ENCODE data around the gene SSR1. TPM values are rescaled to one million over a fixed set of nuclear protein-coding genes. Genes with fewer than 3 reads are reported as not detected.
"Not testable (repeated sequence)": the region's sequence is repeated elsewhere in the genome, so short reads cannot be mapped to it uniquely, and the experiment has no call there.

The SSR1 gene
- 100 to 1,000 TPM in 1 of 8 experiments, 10 to 100 TPM in 7; 41.8 to 100 (median 62.0) TPM for total RNA-seq

DNA sequence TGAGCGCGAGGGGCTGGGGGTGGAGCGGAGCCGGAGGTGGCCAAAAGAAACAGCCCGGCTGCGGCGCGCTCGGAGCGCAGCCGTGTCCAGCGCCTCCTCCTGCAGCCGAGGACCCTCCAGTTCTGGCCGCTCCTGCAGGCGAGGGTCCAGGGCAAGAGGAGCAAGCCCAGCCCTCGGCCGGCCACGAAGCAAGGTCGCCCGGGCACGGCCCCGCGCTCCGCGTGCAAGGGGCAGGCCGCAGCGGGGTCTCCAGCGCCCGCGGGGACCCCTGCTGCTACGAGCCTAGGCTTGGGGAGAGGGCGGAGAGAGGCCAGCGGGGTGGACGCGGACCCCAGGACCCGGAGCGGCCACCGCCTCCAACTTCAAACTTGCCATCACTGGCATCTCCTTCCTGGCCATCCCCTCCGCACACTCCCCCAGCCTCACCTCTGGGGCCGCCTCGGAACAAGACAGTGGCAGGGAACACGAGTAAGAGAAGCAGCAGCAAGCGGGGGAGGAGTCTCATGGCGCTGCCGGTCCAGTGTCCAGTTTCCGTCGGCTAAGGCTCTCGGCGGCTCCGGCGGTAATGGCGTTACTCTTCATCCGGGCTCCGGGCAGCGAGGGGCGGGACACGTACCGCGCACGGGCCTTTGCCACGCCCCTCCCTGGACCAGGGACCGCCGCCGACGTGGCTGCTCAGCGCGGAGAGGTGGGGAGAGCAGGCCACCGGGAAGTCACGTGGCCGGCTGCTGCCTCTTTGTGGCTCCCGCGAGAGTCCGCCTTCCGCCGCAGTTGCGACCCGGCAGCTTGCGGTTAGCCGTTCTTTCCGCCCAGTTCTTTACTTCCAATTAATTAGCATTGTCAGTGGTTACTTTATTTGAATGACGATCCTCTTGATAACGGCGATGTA is at the start of gene SSR1:
TSS of gene SSR1 (minus strand) at position 584 of the 889 bp plus-strand sequence. CDS start at position 505, 79 bp downstream.
- H3K4me1 ChIP-seq (replicated peaks in 1 of 2) = peaks cover 4 to 16% of the 10 kb centered on the region in 2 donors
- WGBS, 10 experiments = 0 to 1% (median 0%) methylated on average over 2 to 14 of the region's 83 CpGs; no CpG with 5 or more reads in 3 of the 10 experiments
- peak within 1 kb of the TSS; percentile 91 to 98 for H3K27ac ChIP-seq
- in situ Hi-C loops (cut with MboI; ENCODE audit: low pct_unique_long_range_greater_than_20kb in 2 of 9, low sequenced_read_pairs in 9 of 9, unreplicated experiment in 9 of 9) = no loop called here
- peak; percentile 94 to 98 (median 95) for ATAC-seq (replicated peaks in 6 of 8)
- H3K4me3 ChIP-seq = peak within 1 kb of the TSS; percentile 67 to 86 (median 85)

DNA sequence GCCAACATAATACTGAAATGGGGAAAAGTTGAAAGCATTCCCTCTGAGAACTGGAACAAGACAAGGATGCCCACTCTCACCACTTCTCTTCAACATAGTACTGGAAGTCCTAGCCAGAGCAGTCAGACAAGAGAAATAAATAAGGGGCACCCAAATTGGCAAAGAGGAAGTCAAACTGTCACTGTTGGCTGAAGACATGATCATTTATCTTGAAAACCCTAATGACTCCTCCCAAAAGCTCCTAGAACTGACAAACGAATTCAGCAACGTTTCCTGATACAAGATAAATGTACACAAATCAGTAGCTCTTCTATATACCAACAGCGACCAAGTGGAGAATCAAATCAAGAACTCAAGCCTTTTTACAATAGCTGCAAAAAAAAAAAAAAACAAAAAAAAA is 38.9 kb upstream of the SSR1 start:
- H3K4me3 ChIP-seq; H3K27ac ChIP-seq; in situ Hi-C loops (cut with MboI; ENCODE audit: low pct_unique_long_range_greater_than_20kb in 2 of 9, low sequenced_read_pairs in 9 of 9, unreplicated experiment in 9 of 9); ATAC-seq (replicated peaks in 6 of 8); H3K4me1 ChIP-seq (replicated peaks in 1 of 2): not testable (repeated sequence)
- WGBS, 10 experiments = 0 to 95% (median 80%) methylated on average over 1 to 3 of the region's 3 CpGs

DNA sequence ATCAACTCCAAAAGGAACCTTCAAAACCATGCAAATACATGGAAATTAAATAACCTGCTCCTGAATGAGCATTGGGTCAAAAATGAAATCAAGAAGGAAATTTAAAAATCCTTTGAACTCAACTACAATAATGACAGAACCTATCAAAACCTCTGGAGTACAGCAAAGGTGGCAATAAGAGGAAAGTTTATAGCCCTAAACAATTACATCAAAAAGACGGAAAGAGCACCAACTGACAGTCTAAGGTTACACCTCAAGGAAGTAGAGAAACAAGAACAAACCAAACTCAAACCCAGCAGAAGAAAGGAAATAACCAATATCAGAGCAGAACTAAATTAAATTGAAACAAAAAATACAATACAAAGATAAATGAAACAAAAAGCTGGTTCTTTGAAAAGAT is 37.6 kb upstream of the SSR1 start:
- ATAC-seq (replicated peaks in 6 of 8); in situ Hi-C loops (cut with MboI; ENCODE audit: low pct_unique_long_range_greater_than_20kb in 2 of 9, low sequenced_read_pairs in 9 of 9, unreplicated experiment in 9 of 9): not testable (repeated sequence)
- WGBS, 10 experiments = 45 to 94% (median 81%) methylated on average over 1 of the region's 1 CpG; no CpG with 5 or more reads in 2 of the 10 experiments

DNA sequence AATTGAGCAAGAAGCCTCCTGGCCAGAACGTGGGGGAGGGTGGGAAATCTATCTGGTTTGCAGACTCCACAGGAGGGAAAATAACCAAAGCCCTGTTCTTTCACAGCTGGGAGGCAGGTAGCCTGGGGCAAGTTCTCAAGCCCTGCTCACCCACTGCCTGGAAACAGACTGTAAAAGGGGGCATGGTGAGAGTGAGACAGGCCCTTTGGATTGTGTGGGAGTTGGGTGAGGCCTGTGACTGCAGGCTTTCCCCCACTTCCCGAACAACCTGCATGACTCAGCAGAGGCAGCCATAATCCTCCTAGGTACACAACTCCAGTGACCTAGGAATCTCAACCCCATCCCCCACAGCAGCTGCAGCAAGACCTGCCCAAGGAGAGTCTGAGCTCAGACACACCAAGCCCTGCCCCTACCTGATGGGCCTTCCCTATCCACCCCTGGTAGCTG is 34.6 kb upstream of the SSR1 start:
- peak in 1 of 8 experiments; percentile 50 for ATAC-seq (replicated peaks in 6 of 8)
- in situ Hi-C loops (cut with MboI; ENCODE audit: low pct_unique_long_range_greater_than_20kb in 2 of 9, low sequenced_read_pairs in 9 of 9, unreplicated experiment in 9 of 9); H3K4me3 ChIP-seq; H3K27ac ChIP-seq; H3K4me1 ChIP-seq (replicated peaks in 1 of 2): not testable (repeated sequence)
- WGBS, 10 experiments = 60 to 90% (median 76%) methylated on average over 1 to 2 of the region's 2 CpGs; no CpG with 5 or more reads in 6 of the 10 experiments

More for the DNA sequence above, 37.6 kb upstream of the SSR1 start:
- not testable (repeated sequence) for H3K4me1 ChIP-seq (replicated peaks in 1 of 2); H3K27ac ChIP-seq; H3K4me3 ChIP-seq

DNA sequence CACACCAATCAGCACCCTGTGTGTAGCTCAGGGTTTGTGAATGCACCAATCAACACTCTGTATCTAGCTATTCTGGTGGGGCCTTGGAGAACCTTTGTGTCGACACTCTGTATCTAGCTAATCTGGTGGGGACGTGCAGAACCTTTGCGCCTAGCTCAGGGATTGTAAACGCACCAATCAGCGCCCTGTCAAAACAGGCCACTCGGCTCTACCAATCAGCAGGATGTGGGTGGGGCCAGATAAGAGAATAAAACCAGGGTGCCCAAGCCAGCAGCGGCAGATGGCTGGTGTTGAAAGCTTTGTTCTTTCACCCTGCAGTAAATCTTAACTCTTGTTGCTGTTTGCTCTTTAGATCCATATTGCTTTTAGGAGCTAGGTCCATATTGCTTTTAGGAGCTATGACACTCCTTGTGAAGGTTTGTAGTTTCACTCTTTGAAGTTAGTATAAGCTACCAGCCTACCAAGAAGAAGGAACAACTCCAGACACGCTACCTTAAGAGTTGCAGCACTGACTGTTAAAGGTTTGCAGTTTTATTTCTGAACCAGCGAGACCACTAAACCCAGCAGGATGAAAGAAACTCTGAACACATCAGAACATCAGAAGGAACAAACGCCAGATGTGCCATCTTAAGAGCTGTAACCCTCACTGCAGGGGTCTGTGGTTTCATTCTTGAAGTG is 31.9 kb upstream of the SSR1 start:
- WGBS, 10 experiments = 27 to 87% (median 80%) methylated on average over 1 to 6 of the region's 10 CpGs; no CpG with 5 or more reads in 3 of the 10 experiments
- ATAC-seq (replicated peaks in 6 of 8); H3K4me3 ChIP-seq; H3K4me1 ChIP-seq (replicated peaks in 1 of 2); in situ Hi-C loops (cut with MboI; ENCODE audit: low pct_unique_long_range_greater_than_20kb in 2 of 9, low sequenced_read_pairs in 9 of 9, unreplicated experiment in 9 of 9); H3K27ac ChIP-seq: not testable (repeated sequence)

DNA sequence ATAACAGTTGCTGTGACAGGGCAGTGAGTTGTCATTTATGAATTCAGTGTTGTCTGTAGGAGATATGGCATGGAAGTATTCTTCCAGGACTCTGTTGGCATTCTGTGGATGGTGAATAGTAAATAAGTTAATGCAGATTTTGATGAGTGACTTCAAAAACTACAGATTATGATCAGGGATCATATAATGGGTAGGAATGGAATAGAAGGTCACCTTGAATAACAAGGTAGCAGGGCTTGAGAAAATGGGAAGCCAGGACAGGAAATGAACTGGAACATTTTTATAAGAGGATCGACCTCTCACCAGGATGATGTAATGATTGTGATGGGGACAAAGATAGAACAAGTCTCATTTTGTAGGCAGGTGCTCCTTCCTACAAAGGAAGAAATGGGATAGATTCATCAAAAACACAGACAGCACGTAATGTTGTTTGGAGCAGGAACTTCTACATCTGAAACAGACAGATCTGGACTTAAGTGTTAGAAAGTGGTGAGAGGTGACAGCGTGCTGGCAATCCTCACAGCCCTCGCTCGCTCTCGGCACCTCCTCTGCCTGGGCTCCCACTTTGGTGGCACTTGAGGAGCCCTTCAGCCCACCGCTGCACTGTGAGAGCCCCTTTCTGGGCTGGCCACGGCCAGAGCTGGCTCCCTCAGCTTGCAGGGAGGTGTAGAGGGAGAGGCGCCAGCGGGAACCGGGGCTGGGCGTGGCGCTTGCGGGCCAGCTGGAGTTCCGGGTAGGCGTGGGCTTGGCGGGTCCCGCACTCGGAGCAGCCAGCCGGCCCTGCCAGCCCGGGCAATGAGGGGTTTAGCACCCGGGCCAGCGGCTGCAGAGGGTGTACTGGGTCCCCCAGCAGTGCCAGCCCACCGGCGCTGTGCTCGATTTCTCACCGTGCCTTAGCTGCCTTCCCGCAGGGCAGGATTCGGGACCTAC is 30.8 kb upstream of the SSR1 start:
- no peak overlapping the region for H3K27ac ChIP-seq
- H3K4me1 ChIP-seq (replicated peaks in 1 of 2) = no peaks in the 10 kb centered on the region
- H3K4me3 ChIP-seq = no peak overlapping the region
- in situ Hi-C loops (cut with MboI; ENCODE audit: low pct_unique_long_range_greater_than_20kb in 2 of 9, low sequenced_read_pairs in 9 of 9, unreplicated experiment in 9 of 9) = no loop called here
- ATAC-seq (replicated peaks in 6 of 8) = no peak
- WGBS, 10 experiments = 65 to 100% (median 93%) methylated on average over 1 to 6 of the region's 29 CpGs; no CpG with 5 or more reads in 3 of the 10 experiments

DNA sequence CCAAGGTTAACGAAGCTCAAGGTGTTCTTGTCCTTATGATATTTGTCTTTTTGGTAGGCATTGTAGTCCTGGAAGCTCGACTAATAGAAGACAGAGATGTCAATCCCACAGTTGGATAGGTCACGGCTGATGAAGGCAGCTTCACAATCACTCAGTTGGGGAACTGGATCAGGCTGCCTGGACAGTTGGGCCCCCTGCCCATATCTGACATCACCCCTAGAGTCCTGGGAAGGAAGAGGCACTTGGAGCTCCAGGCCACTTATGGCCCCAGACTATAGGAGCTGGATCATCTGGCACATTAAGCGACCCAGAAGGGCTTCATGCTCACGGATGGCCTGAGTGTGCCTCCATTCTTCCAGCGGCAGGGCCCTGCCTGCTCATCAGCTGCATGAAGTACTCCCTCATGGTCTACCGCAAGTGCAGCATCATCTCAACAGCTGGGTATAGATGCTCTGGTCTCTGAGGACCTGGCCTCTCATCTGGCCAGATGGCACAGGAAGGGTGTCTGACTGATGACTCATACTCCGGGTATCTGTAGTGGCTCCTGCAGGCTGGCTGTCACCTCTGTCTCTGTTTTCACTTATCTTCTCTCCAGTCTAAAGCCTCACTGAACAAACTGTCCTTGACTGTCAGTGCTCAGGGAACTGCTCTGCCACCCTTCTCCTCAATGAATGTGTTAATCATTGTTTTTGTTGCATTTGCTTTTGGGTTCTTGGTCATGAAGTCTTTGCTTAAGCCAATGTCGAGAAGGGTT is 29.2 kb upstream of the SSR1 start:
- Histone ChIP-seq H3K27ac (no peak overlapping the region), H3K4me1 (replicated peaks in 1 of 2) (no peaks in the 10 kb centered on the region), H3K4me3 (no peak overlapping the region)
- peak in 2 of 8 experiments; percentile 10 to 37 for ATAC-seq (replicated peaks in 6 of 8)
- WGBS, 10 experiments = 20 to 100% (median 81%) methylated on average over 1 to 6 of the region's 9 CpGs
- in situ Hi-C loops (cut with MboI; ENCODE audit: low pct_unique_long_range_greater_than_20kb in 2 of 9, low sequenced_read_pairs in 9 of 9, unreplicated experiment in 9 of 9) = no loop called here

DNA sequence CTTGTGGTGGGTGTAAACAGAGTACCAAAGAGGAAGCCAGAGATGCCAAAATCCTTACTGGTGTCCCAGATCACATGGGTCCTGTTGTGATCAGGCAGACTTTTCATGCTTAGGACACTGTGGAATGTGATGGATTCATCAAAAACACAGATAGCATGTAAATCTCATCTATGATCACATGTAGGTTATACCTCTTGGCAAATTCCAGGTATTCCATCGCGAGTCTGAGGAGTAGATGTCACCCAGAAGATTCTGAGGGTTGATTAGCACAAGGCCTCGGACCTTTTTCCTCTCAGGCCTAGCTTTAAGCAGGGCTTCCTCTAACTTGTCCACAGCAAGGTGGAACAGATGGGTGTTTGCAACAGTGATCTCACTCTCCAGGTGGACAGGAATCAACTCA is 28.3 kb upstream of the SSR1 start:
- no peak overlapping the region for H3K27ac ChIP-seq
- in situ Hi-C loops (cut with MboI; ENCODE audit: low pct_unique_long_range_greater_than_20kb in 2 of 9, low sequenced_read_pairs in 9 of 9, unreplicated experiment in 9 of 9) = no loop called here
- ATAC-seq (replicated peaks in 6 of 8) = no peak
- WGBS, 10 experiments = 80 to 100% (median 90%) methylated on average over 2 to 3 of the region's 3 CpGs; no CpG with 5 or more reads in 3 of the 10 experiments
- H3K4me3 ChIP-seq = no peak overlapping the region
- H3K4me1 ChIP-seq (replicated peaks in 1 of 2) = no peaks in the 10 kb centered on the region

DNA sequence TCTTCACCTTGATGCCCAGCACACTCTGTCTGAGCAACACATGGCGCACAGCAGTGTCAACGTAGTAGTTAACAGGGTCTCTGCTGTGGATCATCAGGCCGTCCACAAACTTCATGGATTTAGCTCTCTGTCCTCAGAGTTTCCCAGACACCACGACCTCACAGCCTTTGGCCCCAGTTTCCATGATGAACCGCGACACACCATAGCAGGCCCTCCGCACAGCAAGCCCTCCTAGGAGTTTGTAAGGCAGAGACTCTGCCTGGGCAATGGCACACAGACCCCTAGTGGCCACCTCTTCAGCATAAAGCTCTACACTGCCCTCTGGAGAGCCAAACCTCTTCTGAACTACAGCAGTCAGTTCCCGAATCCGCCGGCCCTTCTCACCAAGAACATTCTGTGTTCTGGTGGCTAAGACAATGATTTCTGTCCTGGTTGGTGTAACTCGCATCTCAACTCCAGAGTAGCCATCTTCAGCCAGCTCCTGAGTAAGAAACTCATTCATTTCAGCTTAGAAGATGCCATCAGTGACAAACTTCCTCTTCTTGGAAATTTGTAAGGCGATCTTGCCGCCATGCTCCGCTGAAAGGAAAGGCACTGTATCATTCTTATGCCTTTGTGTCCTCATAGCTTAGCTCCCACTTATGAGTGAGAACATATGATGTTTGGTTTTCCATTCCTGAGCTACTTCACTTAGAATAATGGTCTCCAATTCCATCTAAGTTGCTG is 26.2 kb upstream of the SSR1 start:
- H3K4me1 ChIP-seq (replicated peaks in 1 of 2); H3K27ac ChIP-seq; in situ Hi-C loops (cut with MboI; ENCODE audit: low pct_unique_long_range_greater_than_20kb in 2 of 9, low sequenced_read_pairs in 9 of 9, unreplicated experiment in 9 of 9); H3K4me3 ChIP-seq: not testable (repeated sequence)
- peak in 1 of 8 experiments; percentile 68 for ATAC-seq (replicated peaks in 6 of 8)
- WGBS, 10 experiments = 86 to 100% (median 92%) methylated on average over 1 to 9 of the region's 14 CpGs; no CpG with 5 or more reads in 1 of the 10 experiments

DNA sequence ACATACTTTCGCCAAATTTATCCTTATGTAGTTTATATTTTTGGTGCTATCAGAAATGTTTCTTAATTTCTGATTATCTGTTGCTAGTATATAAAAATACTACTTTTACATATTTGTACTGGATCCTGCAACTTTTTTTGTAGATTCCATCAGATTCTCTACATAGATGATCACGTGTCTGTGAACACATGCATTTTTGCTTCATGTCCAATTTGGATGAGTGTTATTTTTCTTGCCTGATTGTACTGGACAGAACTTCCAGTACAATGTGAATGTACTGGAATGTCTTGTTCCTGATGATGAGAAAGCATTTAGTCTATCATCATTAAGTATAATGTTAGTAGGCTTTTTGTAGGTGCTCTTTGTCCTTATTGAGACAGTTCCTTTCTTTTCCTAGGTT is 25.0 kb upstream of the SSR1 start:
- ATAC-seq (replicated peaks in 6 of 8) = no peak
- Histone ChIP-seq H3K4me1 (replicated peaks in 1 of 2) (no peaks in the 10 kb centered on the region), H3K4me3 (no peak overlapping the region), H3K27ac (no peak overlapping the region)
- 50 to 100% (median 89%) methylated on average over 1 to 2 of the region's 2 CpGs for WGBS, 10 experiments
- in situ Hi-C loops (cut with MboI; ENCODE audit: low pct_unique_long_range_greater_than_20kb in 2 of 9, low sequenced_read_pairs in 9 of 9, unreplicated experiment in 9 of 9) = no loop called here

DNA sequence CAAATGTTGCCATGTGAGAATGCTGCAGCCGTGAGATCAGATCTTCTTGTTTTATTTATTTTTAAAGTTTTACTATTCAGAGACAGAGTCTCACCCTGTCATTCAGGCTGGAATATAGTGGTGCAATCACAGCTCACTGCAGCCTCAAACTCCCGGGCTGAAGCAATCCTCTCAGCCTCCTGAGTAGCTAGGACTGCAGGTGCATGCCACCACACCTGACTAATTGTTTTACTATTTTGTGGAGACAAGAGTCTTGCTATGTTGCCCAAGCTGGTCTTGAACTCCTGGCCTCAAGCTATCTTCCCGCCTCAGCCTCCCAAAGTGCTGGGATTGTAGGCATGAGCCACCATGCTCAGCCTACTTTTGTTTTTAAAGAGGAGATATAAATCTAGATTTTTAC is 22.5 kb upstream of the SSR1 start:
- in situ Hi-C loops (cut with MboI; ENCODE audit: low pct_unique_long_range_greater_than_20kb in 2 of 9, low sequenced_read_pairs in 9 of 9, unreplicated experiment in 9 of 9) = no loop called here
- H3K4me1 ChIP-seq (replicated peaks in 1 of 2) = no peaks in the 10 kb centered on the region
- 31 to 100% (median 83%) methylated on average over 1 to 3 of the region's 3 CpGs; no CpG with 5 or more reads in 1 of the 10 experiments for WGBS, 10 experiments
- H3K4me3 ChIP-seq = no peak overlapping the region
- ATAC-seq (replicated peaks in 6 of 8) = no peak
- no peak overlapping the region for H3K27ac ChIP-seq
